Measurements from ENCODE around the gene SKAP1.
"Not testable (repeated sequence)": the region's sequence is repeated elsewhere in the genome, so short reads cannot be mapped to it uniquely, and the experiment has no call there.

Gene SKAP1

GRCh38 chr17:48412841-48413240, 17.2 kb downstream of the SKAP1 start:
- no peak overlapping the region for H3K27ac ChIP-seq
- no peak for TF ChIP-seq ZFX (IDR thresholded peaks at IDR 0.05)
- TF ChIP-seq, protein P1, sequence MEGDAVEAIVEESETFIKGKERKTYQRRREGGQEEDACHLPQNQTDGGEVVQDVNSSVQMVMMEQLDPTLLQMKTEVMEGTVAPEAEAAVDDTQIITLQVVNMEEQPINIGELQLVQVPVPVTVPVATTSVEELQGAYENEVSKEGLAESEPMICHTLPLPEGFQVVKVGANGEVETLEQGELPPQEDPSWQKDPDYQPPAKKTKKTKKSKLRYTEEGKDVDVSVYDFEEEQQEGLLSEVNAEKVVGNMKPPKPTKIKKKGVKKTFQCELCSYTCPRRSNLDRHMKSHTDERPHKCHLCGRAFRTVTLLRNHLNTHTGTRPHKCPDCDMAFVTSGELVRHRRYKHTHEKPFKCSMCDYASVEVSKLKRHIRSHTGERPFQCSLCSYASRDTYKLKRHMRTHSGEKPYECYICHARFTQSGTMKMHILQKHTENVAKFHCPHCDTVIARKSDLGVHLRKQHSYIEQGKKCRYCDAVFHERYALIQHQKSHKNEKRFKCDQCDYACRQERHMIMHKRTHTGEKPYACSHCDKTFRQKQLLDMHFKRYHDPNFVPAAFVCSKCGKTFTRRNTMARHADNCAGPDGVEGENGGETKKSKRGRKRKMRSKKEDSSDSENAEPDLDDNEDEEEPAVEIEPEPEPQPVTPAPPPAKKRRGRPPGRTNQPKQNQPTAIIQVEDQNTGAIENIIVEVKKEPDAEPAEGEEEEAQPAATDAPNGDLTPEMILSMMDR (conservative IDR thresholded peaks at IDR 0.05) = no peak

- H3K27ac ChIP-seq = not testable (repeated sequence)
These were observed 19.2 kb downstream of the SKAP1 start for GRCh38 chr17:48410821-48411220.

DNA sequence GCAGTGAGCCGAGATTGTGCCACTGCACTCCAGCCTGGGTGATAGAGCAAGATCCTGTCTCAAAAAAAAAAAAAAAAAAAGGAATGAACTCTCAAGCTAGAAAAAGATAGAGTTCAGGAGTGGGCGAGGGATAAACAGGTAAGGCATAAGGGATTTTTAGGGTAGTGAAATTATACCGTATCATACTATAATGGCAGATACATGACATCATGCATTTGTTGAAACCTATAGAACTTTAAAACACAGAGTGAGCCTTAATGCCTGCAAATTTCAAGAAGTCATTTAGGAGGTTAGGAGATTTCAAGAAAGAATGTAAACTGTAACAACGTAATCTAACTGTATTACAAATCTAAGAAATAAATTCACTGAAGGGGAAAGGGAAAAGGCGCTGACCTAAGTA, 20.4 kb downstream of the SKAP1 start:
- TF ChIP-seq, protein P1 (conservative IDR thresholded peaks at IDR 0.05) = no peak
- TF ChIP-seq ZFX (IDR thresholded peaks at IDR 0.05) = no peak
- H3K27ac ChIP-seq = no peak overlapping the region

- TF ChIP-seq, protein P1 (conservative IDR thresholded peaks at IDR 0.05) = no peak
- TF ChIP-seq ZFX (IDR thresholded peaks at IDR 0.05) = no peak
- no peak overlapping the region for H3K27ac ChIP-seq
These were observed 23.0 kb downstream of the SKAP1 start for GRCh38 chr17:48406936-48407567.

DNA sequence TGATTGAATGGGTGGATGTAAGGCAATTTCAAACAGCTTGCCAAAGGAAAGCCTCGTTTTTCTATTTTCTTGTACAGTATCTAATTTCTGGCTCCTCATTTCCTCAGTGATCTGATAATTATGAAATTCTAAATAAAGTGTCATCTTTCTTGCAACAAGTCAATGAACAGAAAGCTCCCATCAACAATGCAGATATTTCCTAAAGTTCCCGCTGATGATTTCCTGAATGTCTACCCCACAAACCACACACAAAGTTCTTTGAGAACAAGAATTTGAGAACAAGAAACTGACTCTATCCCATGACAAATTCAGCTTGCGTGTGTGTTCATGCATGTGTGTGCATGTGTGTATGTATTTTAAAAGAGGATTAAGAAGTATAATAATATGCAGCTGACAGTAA, 35.2 kb downstream of the SKAP1 start:
- no peak overlapping the region for H3K27ac ChIP-seq
- no peak for TF ChIP-seq ZFX (IDR thresholded peaks at IDR 0.05)
- TF ChIP-seq, protein P1 (conservative IDR thresholded peaks at IDR 0.05) = no peak

- TF ChIP-seq, protein P1 (conservative IDR thresholded peaks at IDR 0.05) = no peak
- TF ChIP-seq ZFX (IDR thresholded peaks at IDR 0.05) = no peak
- H3K27ac ChIP-seq = no peak overlapping the region
These were observed 36.7 kb downstream of the SKAP1 start for GRCh38 chr17:48393283-48393682.

GRCh38 chr17:48392857-48393256, 37.2 kb downstream of the SKAP1 start:
- TF ChIP-seq, protein P1 (conservative IDR thresholded peaks at IDR 0.05) = no peak
- TF ChIP-seq ZFX (IDR thresholded peaks at IDR 0.05) = no peak
- H3K27ac ChIP-seq = no peak overlapping the region

- TF ChIP-seq, protein P1 (conservative IDR thresholded peaks at IDR 0.05) = no peak
- no peak for TF ChIP-seq ZFX (IDR thresholded peaks at IDR 0.05)
These were observed 38.6 kb downstream of the SKAP1 start for GRCh38 chr17:48391444-48391843.

More at GRCh38 chr17:48391444-48391843, 38.6 kb downstream of the SKAP1 start:
- H3K27ac ChIP-seq = no peak overlapping the region

All from C4-2B (cell line).